ENCODE measurements around the gene AQP12A. TPM values are rescaled to one million over a fixed set of nuclear protein-coding genes. Genes with fewer than 3 reads are reported as not detected.

AQP12A gene
- total and polyA plus RNA-seq, 2 experiments from 2014 or later: not detected

DNA sequence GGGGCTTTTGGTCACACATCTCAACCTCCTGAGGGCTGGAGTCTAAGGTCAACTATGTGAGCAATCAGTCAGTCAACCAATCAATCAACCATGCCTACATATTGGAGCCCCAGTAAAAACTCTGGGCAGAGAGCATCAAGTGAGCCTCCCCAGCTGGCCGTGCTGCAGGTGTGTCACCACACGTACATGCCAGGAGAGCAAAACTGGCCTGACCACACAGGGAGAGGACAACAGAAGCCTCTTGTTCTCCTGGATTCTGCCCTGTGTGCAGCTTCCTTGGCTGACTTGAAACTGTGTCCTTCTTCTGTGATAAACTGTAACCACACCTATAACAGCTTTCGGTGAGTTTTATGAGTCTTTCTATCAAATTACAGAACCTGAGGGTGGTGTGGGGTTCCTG is 40.5 kb upstream of the AQP12A start (continued):
- TF ChIP-seq, protein P1, sequence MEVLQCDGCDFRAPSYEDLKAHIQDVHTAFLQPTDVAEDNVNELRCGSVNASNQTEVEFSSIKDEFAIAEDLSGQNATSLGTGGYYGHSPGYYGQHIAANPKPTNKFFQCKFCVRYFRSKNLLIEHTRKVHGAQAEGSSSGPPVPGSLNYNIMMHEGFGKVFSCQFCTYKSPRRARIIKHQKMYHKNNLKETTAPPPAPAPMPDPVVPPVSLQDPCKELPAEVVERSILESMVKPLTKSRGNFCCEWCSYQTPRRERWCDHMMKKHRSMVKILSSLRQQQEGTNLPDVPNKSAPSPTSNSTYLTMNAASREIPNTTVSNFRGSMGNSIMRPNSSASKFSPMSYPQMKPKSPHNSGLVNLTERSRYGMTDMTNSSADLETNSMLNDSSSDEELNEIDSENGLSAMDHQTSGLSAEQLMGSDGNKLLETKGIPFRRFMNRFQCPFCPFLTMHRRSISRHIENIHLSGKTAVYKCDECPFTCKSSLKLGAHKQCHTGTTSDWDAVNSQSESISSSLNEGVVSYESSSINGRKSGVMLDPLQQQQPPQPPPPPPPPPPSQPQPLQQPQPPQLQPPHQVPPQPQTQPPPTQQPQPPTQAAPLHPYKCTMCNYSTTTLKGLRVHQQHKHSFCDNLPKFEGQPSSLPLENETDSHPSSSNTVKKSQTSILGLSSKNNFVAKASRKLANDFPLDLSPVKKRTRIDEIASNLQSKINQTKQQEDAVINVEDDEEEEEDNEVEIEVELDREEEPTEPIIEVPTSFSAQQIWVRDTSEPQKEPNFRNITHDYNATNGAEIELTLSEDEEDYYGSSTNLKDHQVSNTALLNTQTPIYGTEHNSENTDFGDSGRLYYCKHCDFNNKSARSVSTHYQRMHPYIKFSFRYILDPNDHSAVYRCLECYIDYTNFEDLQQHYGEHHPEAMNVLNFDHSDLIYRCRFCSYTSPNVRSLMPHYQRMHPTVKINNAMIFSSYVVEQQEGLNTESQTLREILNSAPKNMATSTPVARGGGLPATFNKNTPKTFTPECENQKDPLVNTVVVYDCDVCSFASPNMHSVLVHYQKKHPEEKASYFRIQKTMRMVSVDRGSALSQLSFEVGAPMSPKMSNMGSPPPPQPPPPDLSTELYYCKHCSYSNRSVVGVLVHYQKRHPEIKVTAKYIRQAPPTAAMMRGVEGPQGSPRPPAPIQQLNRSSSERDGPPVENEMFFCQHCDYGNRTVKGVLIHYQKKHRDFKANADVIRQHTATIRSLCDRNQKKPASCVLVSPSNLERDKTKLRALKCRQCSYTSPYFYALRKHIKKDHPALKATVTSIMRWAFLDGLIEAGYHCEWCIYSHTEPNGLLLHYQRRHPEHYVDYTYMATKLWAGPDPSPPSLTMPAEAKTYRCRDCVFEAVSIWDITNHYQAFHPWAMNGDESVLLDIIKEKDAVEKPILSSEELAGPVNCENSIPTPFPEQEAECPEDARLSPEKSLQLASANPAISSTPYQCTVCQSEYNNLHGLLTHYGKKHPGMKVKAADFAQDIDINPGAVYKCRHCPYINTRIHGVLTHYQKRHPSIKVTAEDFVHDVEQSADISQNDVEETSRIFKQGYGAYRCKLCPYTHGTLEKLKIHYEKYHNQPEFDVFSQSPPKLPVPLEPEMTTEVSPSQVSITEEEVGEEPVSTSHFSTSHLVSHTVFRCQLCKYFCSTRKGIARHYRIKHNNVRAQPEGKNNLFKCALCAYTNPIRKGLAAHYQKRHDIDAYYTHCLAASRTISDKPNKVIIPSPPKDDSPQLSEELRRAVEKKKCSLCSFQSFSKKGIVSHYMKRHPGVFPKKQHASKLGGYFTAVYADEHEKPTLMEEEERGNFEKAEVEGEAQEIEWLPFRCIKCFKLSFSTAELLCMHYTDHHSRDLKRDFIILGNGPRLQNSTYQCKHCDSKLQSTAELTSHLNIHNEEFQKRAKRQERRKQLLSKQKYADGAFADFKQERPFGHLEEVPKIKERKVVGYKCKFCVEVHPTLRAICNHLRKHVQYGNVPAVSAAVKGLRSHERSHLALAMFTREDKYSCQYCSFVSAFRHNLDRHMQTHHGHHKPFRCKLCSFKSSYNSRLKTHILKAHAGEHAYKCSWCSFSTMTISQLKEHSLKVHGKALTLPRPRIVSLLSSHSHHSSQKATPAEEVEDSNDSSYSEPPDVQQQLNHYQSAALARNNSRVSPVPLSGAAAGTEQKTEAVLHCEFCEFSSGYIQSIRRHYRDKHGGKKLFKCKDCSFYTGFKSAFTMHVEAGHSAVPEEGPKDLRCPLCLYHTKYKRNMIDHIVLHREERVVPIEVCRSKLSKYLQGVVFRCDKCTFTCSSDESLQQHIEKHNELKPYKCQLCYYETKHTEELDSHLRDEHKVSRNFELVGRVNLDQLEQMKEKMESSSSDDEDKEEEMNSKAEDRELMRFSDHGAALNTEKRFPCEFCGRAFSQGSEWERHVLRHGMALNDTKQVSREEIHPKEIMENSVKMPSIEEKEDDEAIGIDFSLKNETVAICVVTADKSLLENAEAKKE (CRISPR knock-in tag; IDR thresholded peaks at IDR 0.05): no peak
- no peak for TF ChIP-seq POLR2AphosphoS5 (IDR thresholded peaks at IDR 0.05; ENCODE audit: low read depth)
- TF ChIP-seq, protein P2, sequence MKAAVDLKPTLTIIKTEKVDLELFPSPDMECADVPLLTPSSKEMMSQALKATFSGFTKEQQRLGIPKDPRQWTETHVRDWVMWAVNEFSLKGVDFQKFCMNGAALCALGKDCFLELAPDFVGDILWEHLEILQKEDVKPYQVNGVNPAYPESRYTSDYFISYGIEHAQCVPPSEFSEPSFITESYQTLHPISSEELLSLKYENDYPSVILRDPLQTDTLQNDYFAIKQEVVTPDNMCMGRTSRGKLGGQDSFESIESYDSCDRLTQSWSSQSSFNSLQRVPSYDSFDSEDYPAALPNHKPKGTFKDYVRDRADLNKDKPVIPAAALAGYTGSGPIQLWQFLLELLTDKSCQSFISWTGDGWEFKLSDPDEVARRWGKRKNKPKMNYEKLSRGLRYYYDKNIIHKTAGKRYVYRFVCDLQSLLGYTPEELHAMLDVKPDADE (IDR thresholded peaks at IDR 0.05): no peak
- TF ChIP-seq NANOG (IDR thresholded peaks at IDR 0.05; ENCODE audit: borderline replicate concordance): no peak

DNA sequence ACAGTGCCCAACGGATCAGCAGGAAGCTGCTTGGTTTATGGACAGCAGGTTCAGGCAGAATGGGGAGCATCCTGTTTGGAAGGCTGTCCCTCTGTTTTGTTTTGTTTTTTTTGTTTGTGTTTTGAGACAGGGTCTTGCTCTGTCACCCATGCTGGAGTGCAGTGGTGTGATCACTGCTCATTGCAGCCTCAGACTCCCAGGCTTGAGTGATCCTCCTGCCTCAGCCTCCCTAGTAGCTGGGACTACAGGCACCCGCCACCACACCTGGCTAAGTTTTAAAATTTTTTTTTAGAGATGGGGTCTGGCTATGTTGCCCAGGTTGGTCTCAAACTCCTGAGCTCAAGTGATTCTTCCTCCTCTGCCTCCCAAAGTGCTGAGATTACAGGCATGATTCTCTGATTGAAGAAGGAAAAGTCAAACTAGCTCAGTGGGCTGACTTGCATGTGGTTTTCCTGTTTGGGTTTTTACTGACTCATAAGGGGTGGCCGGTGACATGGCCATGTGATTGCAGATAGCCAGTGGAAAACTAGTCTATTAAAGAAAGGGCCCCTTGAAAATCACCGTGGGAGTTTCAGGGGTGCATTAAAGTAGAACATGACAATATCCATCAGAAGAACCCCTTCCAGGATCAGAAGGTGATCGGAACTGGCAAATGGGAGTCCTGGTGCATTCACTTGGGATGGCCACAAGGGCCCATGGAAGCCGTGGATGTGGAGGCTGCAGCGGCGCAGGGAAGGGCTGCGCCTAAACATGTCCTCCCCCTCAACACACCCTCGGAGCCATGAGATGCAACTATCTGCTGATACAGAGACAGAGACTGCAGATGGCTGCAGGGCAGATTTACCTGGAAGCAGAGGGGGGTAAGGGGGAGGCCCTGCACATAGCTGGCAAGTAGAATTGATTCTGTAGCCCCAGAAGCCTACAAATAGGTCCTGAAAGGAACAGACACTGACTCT is 35.5 kb upstream of the AQP12A start:
- Histone ChIP-seq H3K27me3 (ENCODE audit: insufficient read depth) (no peaks in the 10 kb centered on the region), H3K4me2 (no peak overlapping the region), H3K36me3 (ENCODE audit: insufficient read depth) (no peaks in the 10 kb centered on the region), H3K27ac (ENCODE audit: low read depth) (no peak overlapping the region), H3K79me2 (replicated peaks; ENCODE audit: insufficient read depth) (no peaks in the 10 kb centered on the region), H2AFZ (peak overlapping the region; percentile 63; the same call in 1 of the 2 replicates), H3K9me2 (ENCODE audit: insufficient read depth) (no peaks in the 10 kb centered on the region), H4K20me1 (replicated peaks; ENCODE audit: insufficient read depth) (no peaks in the 10 kb centered on the region), H3F3A (replicated peaks; ENCODE audit: low read depth) (no peaks in the 10 kb centered on the region), H3K4me1 (ENCODE audit: insufficient read depth) (no peaks in the 10 kb centered on the region), H3K4me3 (no peak overlapping the region)
- Mint-ChIP-seq H3K27ac (no peak overlapping the region), H3K27me3 (ENCODE audit: insufficient read depth, low read depth, poor library complexity) (peaks cover 7% of the 10 kb centered on the region), H3K4me1 (no peaks in the 10 kb centered on the region), H3K36me3 (ENCODE audit: low read depth) (no peaks in the 10 kb centered on the region), H3K4me3 (no peak overlapping the region), H3K9me3 (no peaks in the 10 kb centered on the region; the same call in 1 of the 3 replicates)
- DNase-seq (ENCODE audit: low spot score) (no peak), ATAC-seq (peak; percentile 53)
- TF ChIP-seq STAT1 (IDR thresholded peaks at IDR 0.05; ENCODE audit: unreplicated experiment) (no peak), ZNF331 (CRISPR knock-in tag; IDR thresholded peaks at IDR 0.05; ENCODE audit: low read depth) (no peak), NANOG (IDR thresholded peaks at IDR 0.05; ENCODE audit: borderline replicate concordance) (no peak)
- TF ChIP-seq, protein P1 (CRISPR knock-in tag; IDR thresholded peaks at IDR 0.05): no peak
